Activated CD4-positive, CD25-positive, alpha-beta regulatory T cell treated with anti-CD3 and anti-CD28 coated beads, Interleukin-2, amount 50 U/mL, for 24 hours (primary cell): Measurements from ENCODE around the gene ANKS4B.
"Not testable (repeated sequence)": the region's sequence is repeated elsewhere in the genome, so short reads cannot be mapped to it uniquely, and the experiment has no call there.

Experiments
- ATAC-seq, 2 donors: fragments of 150-1000 bp; cut with Tn5 transposase; one replicate each; pipeline ENCODE4 v1.10.0; 2021; ENCODE audit warnings: mild to moderate bottlenecking in 1 of 2, moderate library complexity in 1 of 2

The ANKS4B gene

DNA sequence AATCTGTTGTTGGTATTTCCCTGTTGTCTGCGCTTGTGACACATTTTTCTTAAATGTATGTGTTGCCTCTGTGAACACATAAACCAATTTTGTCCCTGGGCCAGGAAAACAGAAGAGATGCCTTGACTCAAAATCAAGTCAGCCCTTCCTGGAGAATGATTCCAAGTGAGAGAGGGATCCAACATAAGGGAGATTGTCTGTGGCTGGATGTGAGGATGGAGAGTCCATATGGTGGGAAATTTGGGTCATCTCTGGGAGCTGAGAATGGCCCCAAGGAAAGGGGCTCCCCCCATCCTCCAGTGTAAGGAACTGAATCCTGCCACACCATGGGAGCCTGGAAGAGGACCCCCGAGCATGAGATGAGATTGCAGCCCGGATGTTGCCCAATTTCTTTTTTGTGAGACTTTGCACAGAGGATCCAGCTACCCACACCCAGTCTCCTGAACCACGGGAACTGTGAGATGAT lies 31.1 kb downstream of the ANKS4B start:
- no peak for ATAC-seq

DNA sequence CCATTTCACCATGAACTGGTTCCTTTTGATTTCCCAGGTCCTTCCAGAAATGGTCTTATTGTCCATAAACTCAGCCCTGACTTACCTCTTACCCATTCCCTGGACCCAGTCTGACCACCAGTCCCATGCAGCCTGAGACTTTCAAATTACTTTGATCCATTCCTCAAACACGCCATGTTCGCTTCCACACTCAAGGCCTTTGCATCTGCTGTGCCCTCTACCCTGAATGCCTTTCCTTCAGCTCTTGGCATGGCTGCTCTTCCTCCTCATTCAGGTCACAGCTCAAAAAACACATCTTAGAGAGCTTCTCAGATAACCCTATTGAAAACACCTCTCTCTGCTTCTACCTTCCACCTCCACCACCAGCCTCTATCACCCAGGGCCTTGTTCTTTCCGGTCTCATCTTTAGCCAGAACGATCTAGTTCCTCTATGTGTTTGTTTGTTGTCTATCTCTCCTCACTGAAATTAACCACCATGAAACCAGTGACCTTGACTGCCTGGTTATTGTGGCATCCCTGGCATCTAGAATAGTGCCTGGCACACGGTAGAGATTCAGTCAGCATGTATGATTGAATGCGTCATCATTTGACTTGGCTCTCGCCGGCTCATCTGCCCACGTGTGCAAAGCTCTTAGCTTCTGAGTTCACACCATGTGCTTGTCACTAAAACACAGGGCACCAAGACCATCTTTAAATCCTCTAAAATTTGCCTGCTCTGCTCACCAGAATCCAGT lies 31.8 kb downstream of the ANKS4B start:
- ATAC-seq = no peak

DNA sequence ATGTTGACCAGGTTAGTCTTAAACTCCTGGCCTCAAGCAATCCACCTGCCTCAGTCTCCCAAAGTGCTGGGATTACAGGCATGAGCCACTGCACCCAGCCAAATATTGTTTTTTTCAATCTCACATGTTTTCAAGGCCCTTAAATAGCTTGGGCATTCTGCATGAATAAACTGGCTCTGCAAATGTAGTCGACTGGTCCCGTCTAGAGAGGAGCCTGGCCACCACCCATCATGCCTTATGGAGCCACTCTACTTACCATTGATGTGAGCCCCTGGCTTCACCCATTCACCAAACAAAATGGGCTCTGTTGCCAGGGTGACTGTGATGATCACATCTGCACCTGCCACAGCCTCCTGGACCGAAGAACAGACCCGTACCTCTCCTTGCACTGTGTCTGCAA lies 33.8 kb downstream of the ANKS4B start:
- ATAC-seq = no peak

DNA sequence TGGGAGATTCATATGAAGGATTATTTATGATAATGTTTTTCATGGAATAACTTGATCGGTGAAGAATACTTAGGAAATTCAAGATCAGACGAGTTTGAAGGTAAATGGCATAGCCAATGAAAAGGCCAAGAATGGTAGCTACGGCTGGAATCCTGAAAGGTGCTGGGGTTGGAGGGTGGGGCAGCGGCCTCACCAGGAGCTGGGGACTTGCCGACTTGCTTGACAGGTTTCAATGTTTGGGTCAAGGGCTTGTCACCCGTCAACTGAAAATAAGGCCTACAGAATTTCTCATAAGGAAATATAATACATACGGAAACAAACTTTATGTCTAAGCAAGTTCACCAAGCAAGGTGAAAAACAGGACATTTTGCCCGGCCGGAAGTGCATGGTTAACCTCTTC lies 34.7 kb downstream of the ANKS4B start:
- no peak for ATAC-seq

DNA sequence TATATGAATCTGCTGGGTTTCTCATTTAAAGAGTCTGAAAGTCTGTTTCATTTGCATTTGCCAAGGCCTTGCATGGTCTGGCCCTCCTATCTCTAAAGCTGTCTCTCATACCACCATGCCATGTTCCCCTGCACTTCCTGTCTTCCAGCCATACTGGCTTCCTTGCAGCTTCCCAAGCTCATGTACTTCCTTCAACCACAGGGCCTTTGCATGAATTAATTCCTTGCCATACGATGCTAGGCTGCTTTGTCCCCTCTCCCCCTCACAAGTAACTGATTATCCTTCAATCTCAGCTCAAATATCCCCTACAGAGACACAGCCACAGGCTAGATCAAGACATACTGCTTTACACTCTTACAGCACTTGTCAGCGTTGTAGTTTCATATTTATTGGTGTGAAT lies 38.8 kb downstream of the ANKS4B start:
- no peak for ATAC-seq

DNA sequence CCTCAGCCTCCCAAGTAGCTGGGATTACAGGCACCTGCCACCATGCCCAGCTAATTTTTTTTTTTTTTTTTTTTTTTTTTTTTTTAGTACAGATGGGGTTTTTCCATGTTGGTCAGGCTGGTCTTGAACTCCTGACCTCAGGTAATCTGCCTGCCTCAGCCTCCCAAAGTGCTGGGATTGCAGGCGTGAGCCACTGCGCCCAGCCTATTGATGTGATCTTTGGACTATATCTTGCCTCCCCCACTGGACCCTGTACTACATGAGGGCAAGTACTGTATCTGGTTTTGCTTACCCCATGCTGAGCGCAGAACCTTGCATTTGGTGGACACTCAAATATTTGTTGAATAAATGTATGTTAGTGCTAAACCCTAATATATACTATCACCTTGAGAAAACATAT lies 39.3 kb downstream of the ANKS4B start:
- not testable (repeated sequence) for ATAC-seq

DNA sequence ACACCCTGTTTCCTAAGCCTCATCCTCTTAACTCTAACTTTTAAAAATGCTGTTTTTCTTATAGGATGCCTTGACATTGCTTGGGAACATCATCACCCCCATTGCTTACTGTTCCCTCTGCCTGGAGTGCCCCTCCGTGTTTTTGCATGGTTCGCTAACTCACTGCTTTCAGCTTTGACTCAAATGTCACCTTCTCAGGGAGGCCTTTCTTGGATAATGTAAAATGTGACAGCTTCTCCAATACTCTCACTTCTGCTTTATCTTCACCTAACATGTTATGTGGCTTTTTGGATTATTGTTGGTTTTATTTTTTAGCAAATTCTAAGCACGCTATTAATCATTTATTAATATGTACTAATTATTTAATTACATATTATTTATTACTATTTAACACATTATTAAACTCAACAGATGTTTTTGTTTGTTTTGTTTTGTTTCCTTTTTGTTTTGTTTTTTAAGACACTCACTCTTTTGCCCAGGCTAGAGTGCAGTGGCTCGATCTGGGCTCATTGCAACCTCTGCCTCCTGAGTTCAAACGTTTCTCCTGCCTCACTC lies 40.8 kb downstream of the ANKS4B start:
- no peak for ATAC-seq

DNA sequence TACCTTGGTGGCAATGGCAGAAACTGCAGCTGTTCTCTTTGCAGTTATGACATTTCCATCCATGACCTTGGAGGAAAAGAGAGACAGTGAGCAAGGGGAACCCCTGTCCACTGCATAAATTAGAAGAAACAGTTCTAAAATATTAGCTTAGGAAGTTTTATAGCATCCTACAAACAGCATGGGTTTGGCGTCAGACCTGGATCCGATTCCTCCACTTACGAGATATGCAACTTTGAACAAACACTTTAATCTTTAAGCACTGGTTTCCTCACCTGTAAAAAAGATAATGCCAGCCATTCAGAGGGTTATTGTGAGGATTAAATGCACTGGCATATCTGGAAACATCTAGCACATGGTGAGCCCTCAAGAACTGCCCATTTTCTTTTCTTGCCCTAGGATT lies 42.0 kb downstream of the ANKS4B start:
- ATAC-seq = no peak

DNA sequence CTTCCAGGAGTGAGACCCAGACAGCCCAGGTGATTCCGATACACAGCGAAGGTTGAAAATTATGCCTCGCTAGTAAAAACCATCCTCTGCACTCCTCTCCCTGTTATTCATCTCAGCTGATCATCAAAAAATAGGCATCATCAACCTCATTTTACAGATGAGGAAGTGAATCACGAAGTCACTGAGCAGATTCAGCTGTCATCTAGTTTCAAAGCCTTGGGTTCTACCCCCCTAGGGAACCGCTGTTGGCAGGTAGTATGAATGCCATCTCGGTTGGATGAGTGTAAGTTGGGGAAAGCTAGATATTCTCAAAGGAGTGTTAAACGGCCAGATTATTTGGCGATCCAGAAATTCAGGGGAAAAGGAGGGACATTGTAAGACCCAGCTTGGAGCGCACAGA lies 42.6 kb downstream of the ANKS4B start:
- ATAC-seq = no peak

DNA sequence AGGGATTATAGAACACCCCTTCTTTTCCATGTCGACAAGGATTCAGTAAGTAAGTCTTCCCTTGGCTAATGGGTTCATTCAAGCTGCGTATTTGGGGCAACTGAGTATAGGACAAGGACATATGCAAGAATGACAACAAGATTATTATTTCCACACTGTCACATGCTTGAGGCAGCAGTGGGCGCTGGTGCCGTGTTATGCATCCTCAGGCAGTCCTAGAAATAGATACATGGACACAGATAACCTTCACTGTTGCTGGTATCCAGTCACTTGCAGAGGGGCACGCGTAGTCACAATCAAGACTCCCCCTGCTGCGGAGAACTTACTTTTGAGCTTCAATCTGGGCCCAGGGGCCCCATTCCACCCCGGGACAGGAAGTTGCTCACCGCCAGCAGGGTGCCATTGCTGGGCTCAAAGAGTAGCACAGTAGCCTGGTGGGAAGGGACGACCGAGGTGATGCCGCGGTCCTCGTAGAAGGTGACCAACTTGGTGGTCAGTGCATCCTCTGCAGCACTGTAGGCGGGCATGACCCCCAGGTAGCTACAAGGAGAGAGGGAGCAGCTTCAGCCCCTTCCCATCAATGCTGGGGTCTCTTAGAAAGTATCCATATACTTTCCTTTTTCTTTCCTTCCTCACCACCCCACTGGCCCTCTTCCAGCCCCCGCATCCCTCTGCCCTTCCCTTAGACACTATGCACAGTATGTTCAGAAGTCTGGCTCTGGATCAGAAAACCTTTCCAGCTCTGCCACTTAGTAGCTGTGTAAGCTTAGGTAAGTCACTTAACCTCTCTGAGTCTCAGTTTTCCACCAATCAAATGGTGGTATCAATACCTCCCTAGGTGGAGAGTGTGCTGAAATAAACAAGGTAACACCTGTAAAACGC lies 43.8 kb downstream of the ANKS4B start:
- ATAC-seq = no peak

DNA sequence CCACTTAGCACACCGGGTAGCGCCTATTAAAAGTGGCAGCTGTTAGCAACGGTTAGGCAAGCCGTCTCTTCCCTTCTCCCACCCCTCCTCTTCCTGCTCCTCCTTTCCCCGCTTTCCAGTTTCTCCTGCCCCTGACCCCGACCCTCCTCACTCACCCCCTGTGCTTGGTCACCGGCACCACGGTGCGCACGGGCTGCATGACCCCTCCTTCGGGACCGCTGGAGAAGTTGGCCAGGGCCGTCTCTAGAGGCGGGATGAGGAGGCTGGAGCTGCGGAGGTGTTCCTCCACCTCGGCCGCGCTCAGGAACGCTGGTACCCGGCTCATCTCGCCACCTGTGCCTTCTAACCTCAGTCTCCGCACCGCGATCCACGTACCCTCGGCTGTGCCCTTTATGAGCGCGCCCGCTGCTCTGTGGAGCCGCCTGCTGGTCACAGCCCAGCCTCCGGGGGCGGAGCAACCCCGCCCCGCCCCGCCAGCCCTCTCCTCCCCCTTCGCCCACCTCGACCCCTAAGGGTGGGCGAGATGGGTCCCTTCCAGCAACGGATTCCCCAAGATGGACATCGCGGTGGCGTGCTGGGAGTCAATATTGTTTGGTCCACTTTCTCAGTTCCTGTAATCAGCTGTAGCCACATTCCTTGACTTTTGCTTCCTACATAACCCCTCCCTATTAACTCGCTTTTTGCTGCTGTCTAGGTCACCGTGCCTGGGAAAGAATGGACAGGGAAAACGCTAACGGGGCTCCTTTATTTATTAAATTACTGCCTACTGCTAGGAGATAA lies 44.6 kb downstream of the ANKS4B start, which contains the start of gene CRYM:
TSS of gene CRYM (minus strand) at position 364 of the 780 bp plus-strand sequence. CDS start at position 325, 39 bp downstream.
- peak; percentile 64 to 65 for ATAC-seq

DNA sequence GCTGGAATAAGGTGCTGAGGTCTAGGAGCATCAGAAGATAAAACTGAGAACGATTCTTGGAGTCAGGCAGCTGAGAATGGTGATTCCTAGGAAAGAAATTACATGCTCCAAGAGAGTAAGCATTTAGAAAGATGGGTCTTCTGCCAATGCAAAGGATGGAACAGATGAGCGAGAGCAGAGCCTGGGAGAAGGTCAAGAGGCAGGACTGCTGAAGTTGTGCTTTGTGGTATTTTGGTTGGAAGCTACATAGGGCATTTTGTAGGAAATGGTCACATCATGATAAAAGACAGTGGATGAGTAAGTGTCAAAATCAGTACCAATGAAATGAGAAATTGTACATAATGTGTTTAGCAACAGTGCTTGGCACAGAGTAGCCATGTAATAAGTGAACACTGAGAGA lies 46.0 kb downstream of the ANKS4B start:
- no peak for ATAC-seq

DNA sequence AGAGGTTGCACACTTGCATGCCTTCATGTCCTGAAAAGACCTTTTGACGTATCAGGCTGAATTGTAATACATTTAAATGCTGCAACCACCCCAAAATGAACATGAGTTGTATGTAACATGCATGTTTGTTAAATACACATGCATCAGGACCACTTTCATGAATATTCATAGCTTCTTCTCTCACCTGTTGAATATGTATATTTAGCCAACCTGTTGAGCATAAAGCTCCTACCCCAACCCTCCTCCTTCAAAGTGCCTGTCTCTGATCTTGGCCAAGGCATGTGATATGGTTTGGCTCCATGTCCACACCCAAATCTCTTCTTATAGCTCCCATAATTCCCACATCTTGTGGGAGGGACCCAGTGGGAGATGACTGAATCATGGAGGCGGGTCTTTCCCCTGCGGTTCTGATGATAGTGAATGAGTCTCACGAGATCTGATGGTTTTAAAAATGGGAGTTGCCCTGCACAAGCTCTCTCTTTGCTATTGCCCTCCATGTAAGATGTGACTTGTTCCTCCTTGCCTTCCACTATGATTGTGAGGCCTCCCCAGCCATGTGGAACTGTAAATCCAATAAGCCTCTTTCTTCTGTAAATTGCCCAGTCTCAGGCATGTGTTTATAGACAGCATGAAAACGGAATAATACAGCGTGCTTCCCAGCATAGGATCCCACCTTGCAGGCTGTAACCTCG lies 48.3 kb downstream of the ANKS4B start:
- ATAC-seq = no peak

DNA sequence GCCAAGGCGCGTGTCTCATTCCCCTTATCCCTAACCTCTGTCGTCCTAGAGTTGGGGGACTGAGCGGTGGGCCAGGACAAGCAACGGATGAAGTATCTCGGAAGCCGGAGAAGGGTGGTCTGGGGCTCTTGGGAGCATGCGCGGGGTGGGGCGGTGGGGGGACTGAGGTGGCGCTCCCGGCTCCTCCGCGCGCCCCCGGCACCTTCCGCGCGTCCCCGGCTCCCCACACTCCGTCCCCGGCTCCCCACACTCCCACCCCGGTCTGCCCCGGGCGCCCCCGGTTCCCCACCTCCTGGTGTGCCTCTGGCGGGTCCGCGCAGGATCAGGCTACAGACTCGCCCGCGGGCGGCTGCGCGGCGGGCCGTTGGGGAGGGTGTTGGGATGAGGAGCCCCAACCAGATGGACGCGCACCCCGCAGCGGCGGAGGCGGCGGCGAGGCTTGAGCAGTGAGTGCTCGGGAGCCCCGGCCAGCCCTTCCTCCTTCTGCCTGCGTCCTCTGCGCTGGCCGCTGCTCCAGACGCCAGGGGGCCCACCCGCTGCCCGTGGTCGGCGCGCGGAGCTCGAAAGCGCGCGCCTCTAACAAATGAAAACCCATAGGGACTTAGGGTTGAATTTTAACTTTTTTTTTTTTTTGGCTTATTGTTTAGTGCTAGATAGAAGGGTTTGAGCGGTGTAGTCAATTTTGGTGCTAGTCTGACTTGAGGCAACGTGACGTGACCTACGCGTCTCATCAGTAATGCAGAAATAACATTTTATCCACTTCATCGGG lies 50.2 kb downstream of the ANKS4B start:
- ATAC-seq = no peak

DNA sequence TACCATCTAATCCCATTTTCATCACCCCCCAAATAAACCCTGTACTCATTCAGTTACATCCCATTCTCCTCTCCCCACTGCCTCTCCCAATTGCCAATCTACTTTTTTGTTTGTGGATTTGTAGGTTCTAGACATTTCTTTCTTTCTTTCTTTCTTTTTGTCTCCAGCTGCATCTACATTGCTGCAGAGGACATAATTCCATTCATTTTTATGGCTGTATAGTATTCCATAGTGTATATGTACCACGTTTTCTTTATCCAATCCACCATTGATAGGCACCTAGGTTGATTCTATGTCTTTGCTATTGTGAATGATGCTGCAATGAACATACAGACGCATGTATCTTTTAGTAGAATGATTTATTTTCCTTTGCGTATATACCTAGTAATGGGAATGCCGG lies 50.9 kb downstream of the ANKS4B start:
- ATAC-seq = no peak

DNA sequence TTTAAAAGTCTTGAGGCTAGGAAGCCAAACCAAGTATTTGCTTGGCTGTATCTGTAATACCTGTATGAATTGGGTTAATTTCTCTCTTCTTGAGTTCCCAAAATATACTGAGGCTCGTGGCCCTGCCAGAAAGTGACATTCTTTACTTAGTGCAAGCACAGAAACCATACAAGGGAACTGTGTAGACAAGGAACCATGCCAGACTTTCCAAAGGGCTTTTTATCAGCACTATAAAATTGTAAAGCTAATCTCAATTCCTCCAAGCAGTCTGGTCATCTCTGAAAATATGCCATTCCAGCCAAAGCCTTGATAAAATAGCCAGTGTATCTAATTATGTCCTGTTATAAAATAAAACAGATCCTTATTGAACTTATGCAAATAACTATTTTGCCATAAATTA lies 51.8 kb downstream of the ANKS4B start:
- ATAC-seq = no peak

DNA sequence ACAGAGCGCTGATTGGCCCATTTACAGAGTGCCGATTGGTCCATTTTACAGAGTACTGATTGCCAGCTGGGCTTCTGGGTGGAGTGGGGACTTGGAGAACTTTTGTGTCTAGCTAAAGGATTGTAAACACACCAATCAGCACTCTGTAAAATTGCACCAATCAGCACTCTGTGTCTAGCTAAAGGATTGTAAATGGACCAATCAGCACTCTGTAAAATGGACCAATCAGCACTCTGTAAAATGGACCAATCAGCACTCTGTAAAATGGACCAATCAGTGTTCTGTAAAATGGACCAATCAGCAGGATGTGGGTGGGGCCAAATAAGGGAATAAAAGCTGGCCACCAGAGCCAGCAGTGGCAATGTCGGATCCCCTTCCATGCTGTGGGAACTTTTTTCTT lies 56.3 kb downstream of the ANKS4B start:
- ATAC-seq = not testable (repeated sequence)

DNA sequence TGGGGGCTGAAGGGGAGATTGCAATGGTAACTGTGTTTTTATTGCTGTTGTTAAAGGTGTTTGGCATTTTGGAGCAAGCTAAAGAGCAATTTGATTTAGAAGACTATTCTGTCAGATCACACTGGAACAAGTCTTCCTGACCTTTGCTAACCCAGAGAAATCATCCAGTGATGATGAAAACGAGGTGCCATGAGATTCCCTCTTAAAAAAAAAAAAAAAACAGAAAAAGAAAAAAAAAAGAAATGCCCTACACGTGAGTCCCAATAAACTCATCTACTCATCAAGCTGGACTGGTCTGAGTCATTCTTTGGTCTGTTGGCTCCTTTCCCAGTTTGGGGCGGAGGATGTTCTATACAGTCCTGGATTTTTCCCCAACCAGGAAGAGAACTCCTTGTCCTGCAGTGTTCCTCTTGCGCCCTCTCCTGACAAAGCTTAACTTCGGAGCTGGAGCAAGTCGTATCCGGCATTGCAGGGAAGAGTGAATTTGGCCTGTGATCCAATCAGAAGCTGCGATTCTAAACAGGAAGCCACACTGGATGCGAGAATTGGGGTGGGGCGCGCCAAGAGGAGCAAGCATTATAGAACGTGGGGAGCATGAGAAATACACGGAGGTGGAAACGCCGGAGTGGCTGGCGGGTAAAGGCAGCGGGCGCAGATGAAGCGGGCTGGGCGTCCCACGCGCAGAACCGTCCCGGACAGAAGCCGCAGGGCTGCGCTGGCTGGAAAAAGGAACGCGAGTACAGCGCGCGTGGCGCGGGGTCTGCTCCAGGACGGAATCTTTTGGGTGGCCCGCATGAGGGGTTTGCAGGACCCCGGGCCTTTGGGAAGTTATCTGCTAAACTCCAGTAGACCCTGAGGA lies 67.0 kb downstream of the ANKS4B start:
- peak; percentile 56 to 58 for ATAC-seq

DNA sequence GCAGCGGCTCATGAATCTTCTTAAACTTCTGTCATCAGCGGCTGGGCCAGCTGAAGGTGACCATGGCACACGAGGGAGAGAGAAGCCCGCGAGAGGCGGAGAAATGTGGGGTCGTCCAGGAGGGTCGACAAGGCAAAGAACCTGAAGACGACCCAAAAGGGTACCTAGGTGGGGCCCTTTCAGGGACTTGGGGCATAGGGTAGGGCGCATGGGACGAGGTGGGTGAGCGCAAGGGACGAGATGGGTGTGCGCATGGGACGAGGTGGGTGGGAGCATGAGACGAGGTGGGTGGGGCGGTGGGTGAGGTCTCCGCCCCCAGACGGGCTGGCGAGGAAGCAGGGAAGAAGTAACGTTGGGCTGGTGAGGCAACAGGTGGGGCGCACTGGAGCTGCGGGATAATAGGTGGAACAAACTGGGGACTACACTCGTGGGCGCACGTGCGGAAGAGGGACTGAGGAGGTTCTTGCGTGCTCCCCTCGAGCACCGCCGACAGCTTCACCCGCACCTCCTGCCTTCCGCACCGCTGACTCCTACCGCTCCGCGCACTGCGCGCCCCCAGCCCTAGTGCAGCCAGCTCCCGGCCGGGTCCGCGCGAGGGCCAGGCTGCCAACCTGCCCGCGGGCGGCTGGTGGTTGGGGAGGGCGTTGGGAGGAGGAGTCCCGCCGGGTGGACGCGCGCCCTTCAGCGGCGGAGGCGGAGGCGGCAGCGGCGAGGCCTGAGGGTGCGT lies 67.8 kb downstream of the ANKS4B start:
- peak; percentile 42 to 44 for ATAC-seq

DNA sequence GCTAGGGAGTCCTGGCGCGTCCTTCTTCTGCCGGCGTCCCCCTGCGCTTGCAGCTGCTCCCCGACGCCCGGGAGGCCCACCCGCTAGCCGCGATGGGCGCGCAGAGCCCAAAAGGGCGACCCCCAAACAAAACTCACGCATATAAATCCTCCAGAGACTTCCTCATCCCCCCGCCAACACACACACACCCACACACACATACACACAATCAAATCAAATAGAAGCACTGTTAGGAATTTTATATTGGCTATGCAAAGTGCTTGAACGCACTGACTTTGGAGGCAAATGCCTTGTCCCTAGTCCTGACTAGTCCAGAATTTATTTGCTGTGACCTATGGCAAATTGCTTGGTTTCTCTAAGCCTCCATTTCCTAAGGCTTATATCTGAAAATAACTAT lies 68.4 kb downstream of the ANKS4B start:
- no peak for ATAC-seq
